Large intestine (tissue), 3 donors: ENCODE measurements around the gene FEM1A. TPM values are rescaled to one million over a fixed set of nuclear protein-coding genes. Genes with fewer than 3 reads are reported as not detected.
"Not testable (repeated sequence)": the region's sequence is repeated elsewhere in the genome, so short reads cannot be mapped to it uniquely, and the experiment has no call there.

ENCODE experiments used
- DNase-seq, 2 donors: peaks; one replicate each; pipeline versions ENCODE4 v3.0.0 to v3.0.0-alpha.2; 2013
- H3K27ac ChIP-seq: one replicate; pipeline ENCODE4 v1.5.1; 2013; ENCODE audit warnings: low read length
- H3K27me3 ChIP-seq: 2 replicates; pipeline ENCODE4 v1.6.1; 2013; ENCODE audit warnings: low read length; ENCODE audit not compliant: control insufficient read depth, insufficient read depth
- H3K36me3 ChIP-seq: 2 replicates; pipeline ENCODE4 v1.6.1; 2013; ENCODE audit warnings: low read length; ENCODE audit not compliant: control insufficient read depth, insufficient read depth
- H3K4me1 ChIP-seq: one replicate; pipeline ENCODE4 v1.6.1; 2013; ENCODE audit warnings: low read length; ENCODE audit not compliant: control insufficient read depth, insufficient read depth
- H3K4me3 ChIP-seq: one replicate; pipeline ENCODE4 v1.5.1; 2013; ENCODE audit warnings: low read length
- H3K9me3 ChIP-seq: one replicate; pipeline ENCODE4 v1.6.1; 2013; ENCODE audit warnings: mild to moderate bottlenecking, low read depth, low read length, moderate library complexity; ENCODE audit not compliant: control insufficient read depth
- WGBS: methylation state at CpG from one replicate; pipeline ENCODE4 v1.1.5; 2013; ENCODE audit warnings: low lambda C conversion rate; ENCODE audit not compliant: insufficient coverage; 5-methylcytosine and 5-hydroxymethylcytosine counted together
- polyA plus RNA-seq: library from polyadenylated mRNA; unstranded; fragments of 120-200 nt; gene quantifications from one replicate; pipeline ENCODE4 v1.2.1, GENCODE V29; 2013

Gene FEM1A
- polyA plus RNA-seq, 1 donor, result 1.7 TPM

- not testable (repeated sequence) for H3K27ac ChIP-seq, H3K27me3 ChIP-seq, H3K4me3 ChIP-seq, H3K9me3 ChIP-seq, DNase-seq
- WGBS, result no CpG with 5 or more reads among the region's 19 CpGs
- H3K36me3 ChIP-seq, result peaks cover 40% of the 10 kb centered on the region
- peaks cover 17% of the 10 kb centered on the region for H3K4me1 ChIP-seq
These were observed 1.7 kb downstream of the FEM1A start for GRCh38 chr19:4793278-4793677.

DNA sequence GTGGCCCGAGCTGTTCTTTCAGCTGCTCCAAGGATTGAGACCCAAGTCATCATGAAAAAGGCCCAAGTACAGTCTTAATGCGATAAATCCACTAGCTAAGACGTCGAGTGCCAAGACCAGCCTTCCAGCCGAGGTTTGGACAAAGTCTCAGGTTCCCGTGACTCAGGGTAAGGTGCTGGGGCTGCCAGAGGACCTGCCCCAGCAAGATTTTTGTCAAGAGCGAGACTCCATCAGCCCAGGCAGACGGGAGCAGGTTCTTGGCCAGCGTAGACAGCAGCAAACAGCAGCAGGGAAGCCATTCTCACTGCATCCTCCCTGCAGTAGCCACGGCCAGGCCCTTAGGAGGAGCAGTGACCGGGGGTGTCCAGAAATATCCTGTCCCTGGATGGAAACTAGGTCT lies 3.4 kb downstream of the FEM1A start:
- Histone ChIP-seq H3K4me3 (no peak overlapping the region), H3K9me3 (no peaks in the 10 kb centered on the region), H3K27ac (no peak overlapping the region), H3K27me3 (no peaks in the 10 kb centered on the region), H3K4me1 (peaks cover 17% of the 10 kb centered on the region), H3K36me3 (peaks cover 40% of the 10 kb centered on the region)
- WGBS, result no CpG with 5 or more reads among the region's 11 CpGs
- DNase-seq, result no peak

- Histone ChIP-seq H3K9me3 (no peaks in the 10 kb centered on the region), H3K27ac (no peak overlapping the region), H3K27me3 (no peaks in the 10 kb centered on the region), H3K36me3 (peaks cover 40% of the 10 kb centered on the region), H3K4me3 (no peak overlapping the region), H3K4me1 (peaks cover 17% of the 10 kb centered on the region)
- no peak for DNase-seq
- WGBS, result no CpG with 5 or more reads among the region's 9 CpGs
These were observed 3.9 kb downstream of the FEM1A start for GRCh38 chr19:4795400-4795799.

DNA sequence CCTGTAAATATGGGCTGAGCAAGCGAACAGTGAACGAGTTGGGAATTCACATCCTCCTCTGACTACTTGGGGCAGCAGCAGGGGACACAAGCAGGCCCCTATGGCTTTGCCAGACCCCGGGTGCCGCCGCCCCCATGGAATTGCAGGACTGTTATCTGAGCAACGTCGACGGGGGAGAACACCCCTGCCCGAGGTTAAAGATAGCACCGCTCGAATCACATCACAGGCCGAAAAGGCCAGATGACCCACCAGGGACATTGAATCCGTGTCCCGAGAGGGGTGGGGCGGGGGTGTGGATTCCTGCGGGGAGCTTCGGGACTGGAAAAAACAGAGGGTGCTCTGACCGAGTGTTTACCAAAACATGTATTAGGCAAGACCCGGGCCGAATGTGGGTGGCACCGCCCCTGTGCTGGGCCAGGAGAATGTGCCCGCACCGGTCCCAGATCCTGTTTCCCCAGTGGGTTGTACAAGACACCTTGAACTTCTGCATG lies 9.1 kb downstream of the FEM1A start:
- Histone ChIP-seq H3K27me3 (no peaks in the 10 kb centered on the region), H3K4me3 (no peak overlapping the region), H3K4me1 (no peaks in the 10 kb centered on the region), H3K9me3 (no peaks in the 10 kb centered on the region), H3K36me3 (peaks cover 13% of the 10 kb centered on the region), H3K27ac (no peak overlapping the region)
- no peak for DNase-seq
- WGBS, result no CpG with 5 or more reads among the region's 23 CpGs

- WGBS, result 80% methylated on average over 1 of the region's 3 CpGs
- H3K4me3 ChIP-seq, result no peak overlapping the region
These were observed 9.6 kb downstream of the FEM1A start for GRCh38 chr19:4801085-4801619.

GRCh38 chr19:4802711-4803110 lies 11.2 kb downstream of the FEM1A start:
- no peaks in the 10 kb centered on the region for H3K27me3 ChIP-seq
- H3K4me1 ChIP-seq, result no peaks in the 10 kb centered on the region
- no peaks in the 10 kb centered on the region for H3K9me3 ChIP-seq
- no CpG with 5 or more reads among the region's 7 CpGs for WGBS
- no peak overlapping the region for H3K27ac ChIP-seq
- no peak overlapping the region for H3K4me3 ChIP-seq
- no peak for DNase-seq
- H3K36me3 ChIP-seq, result no peaks in the 10 kb centered on the region

More at GRCh38 chr19:4801085-4801619, 9.6 kb downstream of the FEM1A start:
- H3K9me3 ChIP-seq, result no peaks in the 10 kb centered on the region
- no peak overlapping the region for H3K27ac ChIP-seq
- H3K27me3 ChIP-seq, result no peaks in the 10 kb centered on the region
- no peaks in the 10 kb centered on the region for H3K4me1 ChIP-seq
- no peak for DNase-seq
- peaks cover 10% of the 10 kb centered on the region for H3K36me3 ChIP-seq

- Histone ChIP-seq H3K27me3 (no peaks in the 10 kb centered on the region), H3K4me3 (no peak overlapping the region), H3K36me3 (no peaks in the 10 kb centered on the region), H3K27ac (no peak overlapping the region), H3K9me3 (no peaks in the 10 kb centered on the region), H3K4me1 (no peaks in the 10 kb centered on the region)
- no peak for DNase-seq
- WGBS, result 82% methylated on average over 2 of the region's 33 CpGs
These were observed 12.5 kb downstream of the FEM1A start for GRCh38 chr19:4803736-4804695.

DNA sequence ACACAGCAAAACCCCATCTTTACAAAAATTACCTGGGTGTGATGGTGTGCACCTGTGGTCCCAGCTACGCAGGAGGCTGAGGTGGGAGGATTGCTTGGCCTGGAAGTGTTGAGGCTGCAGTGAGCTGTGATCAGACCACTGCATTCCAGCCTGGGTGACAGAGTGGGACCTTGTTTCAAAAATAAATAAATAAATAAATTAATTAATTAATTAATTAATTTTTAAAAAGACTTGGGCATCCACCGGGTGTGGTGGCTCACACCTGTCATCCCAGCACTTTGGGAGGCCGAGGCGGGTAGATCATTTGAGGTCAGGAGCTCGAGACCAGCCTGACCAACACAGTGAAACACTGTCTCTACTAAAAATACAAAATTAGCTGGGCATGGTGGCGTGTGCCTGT lies 13.6 kb downstream of the FEM1A start:
- H3K9me3 ChIP-seq, H3K36me3 ChIP-seq, H3K27ac ChIP-seq, DNase-seq, H3K4me3 ChIP-seq, H3K4me1 ChIP-seq, H3K27me3 ChIP-seq: not testable (repeated sequence)
- WGBS, result no CpG with 5 or more reads among the region's 6 CpGs

GRCh38 chr19:4806384-4806783 lies 14.8 kb downstream of the FEM1A start:
- Histone ChIP-seq H3K9me3 (no peaks in the 10 kb centered on the region), H3K27ac (no peak overlapping the region), H3K4me3 (no peak overlapping the region), H3K4me1 (no peaks in the 10 kb centered on the region), H3K27me3 (no peaks in the 10 kb centered on the region), H3K36me3 (no peaks in the 10 kb centered on the region)
- DNase-seq, result no peak
- no CpG with 5 or more reads among the region's 6 CpGs for WGBS

- Histone ChIP-seq H3K9me3 (peaks cover 2% of the 10 kb centered on the region), H3K4me3 (no peak overlapping the region), H3K4me1 (no peaks in the 10 kb centered on the region), H3K36me3 (no peaks in the 10 kb centered on the region), H3K27ac (no peak overlapping the region), H3K27me3 (no peaks in the 10 kb centered on the region)
- WGBS, result no CpG with 5 or more reads among the region's 6 CpGs
- DNase-seq, result no peak
These were observed 15.7 kb downstream of the FEM1A start for GRCh38 chr19:4807188-4807587.
